ENCODE data around the gene MYL10. TPM values are rescaled to one million over a fixed set of nuclear protein-coding genes. Genes with fewer than 3 reads are reported as not detected.

MYL10 gene
- total and polyA plus RNA-seq, 2 of the 13 experiments (the other 11 are each of a cell fraction or from before 2014, with no cell fraction given) = not detected

- POLR2A ChIA-PET = no interaction called here
- no TSS peak for BruUV-seq (replicated peaks)
- Histone ChIP-seq H3K36me3 (replicated peaks in 1 of 2; ENCODE audit: control insufficient read depth in 1 of 2, insufficient read depth in 2 of 2, low read length in 2 of 2) (no peaks in the 10 kb centered on the region), H3K4me3 (replicated peaks in 1 of 3; ENCODE audit: insufficient read depth in 1 of 3, low read depth in 2 of 3, low read length in 3 of 3) (no peak overlapping the region), H3K79me2 (ENCODE audit: insufficient read depth, low read length) (no peaks in the 10 kb centered on the region), H3K27me3 (ENCODE audit: control insufficient read depth in 1 of 2, insufficient read depth in 2 of 2, low read length in 2 of 2) (peaks cover 6 to 24% of the 10 kb centered on the region in 2 experiments), H3K4me2 (ENCODE audit: low read depth, low read length) (no peak overlapping the region), H3K9me3 (ENCODE audit: low read length) (no peaks in the 10 kb centered on the region), H4K20me1 (ENCODE audit: insufficient read depth, low read length) (no peaks in the 10 kb centered on the region), H2AFZ (ENCODE audit: low read length) (no peak overlapping the region), H3K9ac (ENCODE audit: insufficient read depth, low read depth, low read length) (no peak overlapping the region), H3K4me1 (ENCODE audit: insufficient read depth, low read length) (no peaks in the 10 kb centered on the region), H3K27ac (ENCODE audit: extremely low read length, insufficient read depth, low read length) (no peak overlapping the region)
- CTCF ChIA-PET (ENCODE audit: low intra/inter-chr PET ratio, low total read pairs) = no interaction called here
- FAIRE-seq (no peak), DNase-seq (ENCODE audit: low spot score) (no peak), ATAC-seq (peak; percentile 43)
- TF ChIP-seq BCL6 (CRISPR knock-in tag; IDR thresholded peaks at IDR 0.05) (0 out of 2 replicates have a peak, but pooled peaks have one; percentile 34), TRIM22 (IDR thresholded peaks at IDR 0.05) (no peak)
- 19% methylated on average over 6 of the region's 12 CpGs for WGBS (ENCODE audit: low lambda C conversion rate)
- intact Hi-C loops (cut with micrococcal nuclease; ENCODE audit: unreplicated experiment) (no loop called here), in situ Hi-C loops (cut with HindIII; ENCODE audit: extremely low pct_ligation_motif_present, low pct_unique_long_range_greater_than_20kb) (no loop called here)
Observed at GRCh38 chr7:101608772-101609713, 20.1 kb downstream of the MYL10 start.

GRCh38 chr7:101606498-101606923 is 22.6 kb downstream of the MYL10 start:
- H3K36me3 ChIP-seq (replicated peaks in 1 of 2; ENCODE audit: control insufficient read depth in 1 of 2, insufficient read depth in 2 of 2, low read length in 2 of 2) = no peaks in the 10 kb centered on the region
- H3K27me3 ChIP-seq (ENCODE audit: control insufficient read depth in 1 of 2, insufficient read depth in 2 of 2, low read length in 2 of 2) = peaks cover 5 to 20% of the 10 kb centered on the region in 2 experiments; a peak in 3 of 5 replicates
- TF ChIP-seq CC2D1A (CRISPR knock-in tag; IDR thresholded peaks at IDR 0.05) (no peak), SOX13 (IDR thresholded peaks at IDR 0.05) (no peak), SOX13 (CRISPR knock-in tag; conservative IDR thresholded peaks at IDR 0.05 in 1 of 2, IDR thresholded peaks at IDR 0.05 in 1 of 2) (no peak), TEAD2 (CRISPR knock-in tag; IDR thresholded peaks at IDR 0.05) (no peak)
- FAIRE-seq = no peak
- H3K4me1 ChIP-seq (ENCODE audit: insufficient read depth, low read length) = peaks cover 15% of the 10 kb centered on the region
- H3K4me2 ChIP-seq (ENCODE audit: low read depth, low read length) = no peak overlapping the region
- no TSS peak for BruUV-seq (replicated peaks)
- no peak overlapping the region for H3K27ac ChIP-seq (ENCODE audit: extremely low read length, insufficient read depth, low read length)
- intact Hi-C loops (cut with micrococcal nuclease; ENCODE audit: unreplicated experiment) = no loop called here
- 20% methylated on average over 1 of the region's 2 CpGs for WGBS (ENCODE audit: low lambda C conversion rate)
- H4K20me1 ChIP-seq (ENCODE audit: insufficient read depth, low read length) = no peaks in the 10 kb centered on the region
- no peaks in the 10 kb centered on the region for H3K79me2 ChIP-seq (ENCODE audit: insufficient read depth, low read length)
- no peak for ATAC-seq
- no peak overlapping the region for H3K4me3 ChIP-seq (replicated peaks in 1 of 3; ENCODE audit: insufficient read depth in 1 of 3, low read depth in 2 of 3, low read length in 3 of 3)
- CTCF ChIA-PET (ENCODE audit: low intra/inter-chr PET ratio, low total read pairs) = no interaction called here
- no peaks in the 10 kb centered on the region for H3K9me3 ChIP-seq (ENCODE audit: low read length)
- H2AFZ ChIP-seq (ENCODE audit: low read length) = no peak overlapping the region
- no peak for DNase-seq (ENCODE audit: low spot score)
- POLR2A ChIA-PET = no interaction called here
- no peak overlapping the region for H3K9ac ChIP-seq (ENCODE audit: insufficient read depth, low read depth, low read length)
- in situ Hi-C loops (cut with HindIII; ENCODE audit: extremely low pct_ligation_motif_present, low pct_unique_long_range_greater_than_20kb) = no loop called here

Data from HepG2 (cell line).